Glutamatergic neuron (in vitro differentiated cells): ENCODE measurements around the gene NRL. TPM values are rescaled to one million over a fixed set of nuclear protein-coding genes. Genes with fewer than 3 reads are reported as not detected.

ENCODE experiments used
- DNase-seq: peaks from one replicate; pipeline ENCODE4 v3.0.0; 2022
- H3K27ac Mint-ChIP-seq: one replicate; pipeline ENCODE4 v1.8.0; 2020; ENCODE audit warnings: mild to moderate bottlenecking, mixed read lengths, inconsistent platforms; ENCODE audit not compliant: unreplicated experiment
- H3K27me3 Mint-ChIP-seq: one replicate; pipeline ENCODE4 v1.8.0; 2020; ENCODE audit warnings: mild to moderate bottlenecking, moderate library complexity, mixed read lengths, inconsistent platforms; ENCODE audit not compliant: unreplicated experiment
- H3K36me3 Mint-ChIP-seq: one replicate; pipeline ENCODE4 v1.8.0; 2020; ENCODE audit warnings: mild to moderate bottlenecking, mixed read lengths, inconsistent platforms; ENCODE audit not compliant: unreplicated experiment
- H3K4me1 Mint-ChIP-seq: one replicate; pipeline ENCODE4 v1.8.0; 2020; ENCODE audit warnings: mild to moderate bottlenecking, low read depth, mixed read lengths, inconsistent platforms; ENCODE audit not compliant: unreplicated experiment
- H3K4me3 Mint-ChIP-seq: one replicate; pipeline ENCODE4 v1.8.0; 2020; ENCODE audit warnings: mild to moderate bottlenecking, mixed read lengths, inconsistent platforms; ENCODE audit not compliant: unreplicated experiment
- H3K9me3 Mint-ChIP-seq: one replicate; pipeline ENCODE4 v1.8.0; 2020; ENCODE audit warnings: mild to moderate bottlenecking, moderate library complexity, mixed read lengths, inconsistent platforms; ENCODE audit not compliant: unreplicated experiment
- total RNA-seq: library from RNA; stranded (reverse); fragmentation: NEBNext Ultra II Directional; extraction: Animal tissue kit (Norgen Biotek cat#: 25700); gene quantifications from one replicate; pipeline ENCODE4 v1.2.1, GENCODE V29; 2021; ENCODE audit not compliant: unreplicated experiment
- TF ChIP-seq, protein P1 (sequence below): fragments of 200-600 bp; sonication (generic); IDR thresholded peaks from one replicate; pipeline ENCODE4 v1.5.0; 2021; ENCODE audit not compliant: partially characterized antibody, unreplicated experiment

Gene NRL
- total RNA-seq, 1 donor from 2014 or later, result 3.7 TPM

- Mint-ChIP-seq H3K36me3 (no peaks in the 10 kb centered on the region), H3K4me3 (no peak overlapping the region), H3K9me3 (peaks cover 22% of the 10 kb centered on the region), H3K27ac (peak overlapping the region; percentile 99), H3K27me3 (peaks cover 32% of the 10 kb centered on the region), H3K4me1 (peaks cover 36% of the 10 kb centered on the region)
- no peak for DNase-seq
- TF ChIP-seq, protein P1, sequence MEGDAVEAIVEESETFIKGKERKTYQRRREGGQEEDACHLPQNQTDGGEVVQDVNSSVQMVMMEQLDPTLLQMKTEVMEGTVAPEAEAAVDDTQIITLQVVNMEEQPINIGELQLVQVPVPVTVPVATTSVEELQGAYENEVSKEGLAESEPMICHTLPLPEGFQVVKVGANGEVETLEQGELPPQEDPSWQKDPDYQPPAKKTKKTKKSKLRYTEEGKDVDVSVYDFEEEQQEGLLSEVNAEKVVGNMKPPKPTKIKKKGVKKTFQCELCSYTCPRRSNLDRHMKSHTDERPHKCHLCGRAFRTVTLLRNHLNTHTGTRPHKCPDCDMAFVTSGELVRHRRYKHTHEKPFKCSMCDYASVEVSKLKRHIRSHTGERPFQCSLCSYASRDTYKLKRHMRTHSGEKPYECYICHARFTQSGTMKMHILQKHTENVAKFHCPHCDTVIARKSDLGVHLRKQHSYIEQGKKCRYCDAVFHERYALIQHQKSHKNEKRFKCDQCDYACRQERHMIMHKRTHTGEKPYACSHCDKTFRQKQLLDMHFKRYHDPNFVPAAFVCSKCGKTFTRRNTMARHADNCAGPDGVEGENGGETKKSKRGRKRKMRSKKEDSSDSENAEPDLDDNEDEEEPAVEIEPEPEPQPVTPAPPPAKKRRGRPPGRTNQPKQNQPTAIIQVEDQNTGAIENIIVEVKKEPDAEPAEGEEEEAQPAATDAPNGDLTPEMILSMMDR, result no peak
Measured at GRCh38 chr14:24076302-24076601, 38.5 kb downstream of the NRL start.

DNA sequence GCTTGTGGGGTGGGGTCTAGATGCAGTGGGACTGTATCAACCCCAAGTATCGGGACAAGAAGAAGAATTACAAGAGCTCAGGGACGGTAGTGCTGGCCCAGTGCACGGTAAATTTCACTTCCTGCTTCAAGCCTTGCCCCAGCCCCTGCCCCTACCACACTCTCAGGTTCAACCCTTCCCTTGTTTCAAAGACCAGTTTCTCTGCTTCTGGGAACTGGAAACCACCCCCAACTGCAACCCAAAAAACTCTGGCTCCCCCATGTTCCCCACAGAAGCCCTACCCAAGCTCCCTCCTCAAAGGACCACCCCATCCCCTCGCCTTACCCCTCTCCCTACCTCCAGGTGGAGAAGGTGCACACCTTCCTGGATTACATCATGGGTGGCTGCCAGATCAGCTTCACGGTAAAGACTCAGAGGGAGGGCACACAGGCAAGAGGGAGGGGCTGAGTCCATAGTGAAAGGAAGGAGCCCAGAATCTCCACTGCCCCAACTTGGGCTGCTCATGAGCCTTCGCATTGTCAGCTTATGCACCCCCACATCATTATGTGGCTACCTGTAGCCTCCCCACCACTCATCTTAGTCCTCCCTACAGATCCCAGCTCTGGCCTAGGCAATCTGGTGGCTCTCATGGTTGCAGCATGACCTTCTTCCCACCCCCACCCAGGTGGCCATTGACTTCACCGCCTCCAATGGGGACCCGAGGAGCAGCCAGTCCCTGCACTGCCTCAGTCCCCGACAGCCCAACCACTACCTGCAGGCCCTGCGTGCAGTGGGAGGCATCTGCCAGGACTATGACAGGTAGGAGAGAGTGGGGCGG is 39.1 kb downstream of the NRL start:
- H3K4me1 Mint-ChIP-seq, result peaks cover 41% of the 10 kb centered on the region
- no peak overlapping the region for H3K4me3 Mint-ChIP-seq
- H3K27me3 Mint-ChIP-seq, result peaks cover 30% of the 10 kb centered on the region
- no peaks in the 10 kb centered on the region for H3K36me3 Mint-ChIP-seq
- no peak for DNase-seq
- H3K9me3 Mint-ChIP-seq, result peaks cover 24% of the 10 kb centered on the region
- TF ChIP-seq, protein P1, result no peak
- H3K27ac Mint-ChIP-seq, result no peak overlapping the region

GRCh38 chr14:24074625-24075484 is 39.9 kb downstream of the NRL start:
- H3K27me3 Mint-ChIP-seq, result peaks cover 27% of the 10 kb centered on the region
- no peak for DNase-seq
- H3K4me3 Mint-ChIP-seq, result no peak overlapping the region
- peaks cover 18% of the 10 kb centered on the region for H3K9me3 Mint-ChIP-seq
- TF ChIP-seq, protein P1, result no peak
- no peak overlapping the region for H3K27ac Mint-ChIP-seq
- no peaks in the 10 kb centered on the region for H3K36me3 Mint-ChIP-seq
- H3K4me1 Mint-ChIP-seq, result peaks cover 41% of the 10 kb centered on the region

GRCh38 chr14:24072881-24073877 is 41.6 kb downstream of the NRL start:
- peaks cover 11% of the 10 kb centered on the region for H3K9me3 Mint-ChIP-seq
- TF ChIP-seq, protein P1, result no peak
- H3K36me3 Mint-ChIP-seq, result no peaks in the 10 kb centered on the region
- H3K27ac Mint-ChIP-seq, result peak overlapping the region; percentile 12
- H3K4me3 Mint-ChIP-seq, result no peak overlapping the region
- H3K27me3 Mint-ChIP-seq, result peaks cover 18% of the 10 kb centered on the region
- H3K4me1 Mint-ChIP-seq, result peaks cover 36% of the 10 kb centered on the region
- no peak for DNase-seq
